H1 (cell line): ENCODE data around the gene ITGB2. TPM values are rescaled to one million over a fixed set of nuclear protein-coding genes. Genes with fewer than 3 reads are reported as not detected.

ENCODE experiments used
- EP300 ChIP-seq, 2 experiments: IDR thresholded peaks; 1 replicate in 1 of 2; 2 replicates in 1 of 2; pipeline ENCODE4 v1.6.1; 2011 to 2012; ENCODE audit warnings: low read depth in 2 of 2, low read length in 2 of 2, mild to moderate bottlenecking in 2 of 2, borderline replicate concordance in 1 of 2, inconsistent platforms in 1 of 2, moderate library complexity in 1 of 2
- polyA plus RNA-seq, 7 experiments: library from polyadenylated mRNA; depleted of rRNA in 3 of 7; stranded (reverse) in 5 of 7; unstranded in 2 of 7; fragments of >200 nt in 5 of 7; fragments of 200-250 nt in 2 of 7; gene quantifications; 1 replicate in 5 of 7; 2 replicates in 1 of 7; 4 replicates in 1 of 7; pipeline versions ENCODE4 v1.2.1 to v1.2.3, GENCODE V29; 2011 to 2013; ENCODE audit warnings: missing spikeins in 2 of 7, mixed read lengths in 2 of 7
- total RNA-seq: library from RNA; stranded (reverse); fragmentation: NEBNext Ultra II Directional; extraction: Animal tissue kit (Norgen Biotek cat#: 25700); gene quantifications from 2 replicates; pipeline ENCODE4 v1.2.1, GENCODE V29; 2021

ITGB2 gene
- total and polyA plus RNA-seq, 2 of the 8 experiments (the other 6 are each of a cell fraction or from before 2014, with no cell fraction given), result 0.24 to 0.63 TPM

GRCh38 chr21:44969066-44969670, 48.5 kb upstream of the ITGB2 start (continued):
- TF ChIP-seq EP300 (IDR thresholded peaks at IDR 0.05; ENCODE audit: borderline replicate concordance in 1 of 2, low read depth in 2 of 2, low read length in 2 of 2), result no peak
